AG09309 (cell line): Measurements from ENCODE around the gene ZNF831.

ENCODE experiments used
- DNase-seq: peaks from one replicate; pipeline ENCODE4 v3.0.0-alpha.2; 2010; ENCODE audit warnings: low read depth
- H3K4me3 ChIP-seq: 2 replicates; pipeline ENCODE4 v1.5.1; 2011; ENCODE audit warnings: mild to moderate bottlenecking, low read depth, low read length, moderate library complexity; ENCODE audit not compliant: control insufficient read depth
- CTCF ChIP-seq: IDR thresholded peaks from 2 replicates; pipeline ENCODE4 v1.5.1; 2011; ENCODE audit warnings: mild to moderate bottlenecking, low read depth, low read length, inconsistent platforms; ENCODE audit not compliant: insufficient read depth, control insufficient read depth; ENCODE audit errors: missing control alignments

ZNF831 gene

GRCh38 chr20:59305908-59306655 lies 142.5 kb downstream of the ZNF831 start:
- no peak for DNase-seq

GRCh38 chr20:59307270-59307669 lies 143.6 kb downstream of the ZNF831 start:
- H3K4me3 ChIP-seq, result no peak overlapping the region
- no peak for TF ChIP-seq CTCF
- no peak for DNase-seq

More at GRCh38 chr20:59305908-59306655, 142.5 kb downstream of the ZNF831 start:
- no peak overlapping the region for H3K4me3 ChIP-seq
- TF ChIP-seq CTCF, result no peak
